Dermis blood vessel endothelial cell (primary cell): ENCODE data around the gene OLR1. TPM values are rescaled to one million over a fixed set of nuclear protein-coding genes. Genes with fewer than 3 reads are reported as not detected.
A peak's percentile ranks its signal among the peaks of the same experiment; 100 is the strongest.

Experiments
- DNase-seq: peaks from one replicate; pipeline ENCODE4 v3.0.0; 2010
- total RNA-seq: library from RNA; depleted of rRNA; stranded (reverse); fragments of >200 nt; gene quantifications from 2 replicates; pipeline ENCODE4 v1.2.3, GENCODE V29; 2014

OLR1 gene
- total RNA-seq, 1 donor from 2014 or later: not detected

DNA sequence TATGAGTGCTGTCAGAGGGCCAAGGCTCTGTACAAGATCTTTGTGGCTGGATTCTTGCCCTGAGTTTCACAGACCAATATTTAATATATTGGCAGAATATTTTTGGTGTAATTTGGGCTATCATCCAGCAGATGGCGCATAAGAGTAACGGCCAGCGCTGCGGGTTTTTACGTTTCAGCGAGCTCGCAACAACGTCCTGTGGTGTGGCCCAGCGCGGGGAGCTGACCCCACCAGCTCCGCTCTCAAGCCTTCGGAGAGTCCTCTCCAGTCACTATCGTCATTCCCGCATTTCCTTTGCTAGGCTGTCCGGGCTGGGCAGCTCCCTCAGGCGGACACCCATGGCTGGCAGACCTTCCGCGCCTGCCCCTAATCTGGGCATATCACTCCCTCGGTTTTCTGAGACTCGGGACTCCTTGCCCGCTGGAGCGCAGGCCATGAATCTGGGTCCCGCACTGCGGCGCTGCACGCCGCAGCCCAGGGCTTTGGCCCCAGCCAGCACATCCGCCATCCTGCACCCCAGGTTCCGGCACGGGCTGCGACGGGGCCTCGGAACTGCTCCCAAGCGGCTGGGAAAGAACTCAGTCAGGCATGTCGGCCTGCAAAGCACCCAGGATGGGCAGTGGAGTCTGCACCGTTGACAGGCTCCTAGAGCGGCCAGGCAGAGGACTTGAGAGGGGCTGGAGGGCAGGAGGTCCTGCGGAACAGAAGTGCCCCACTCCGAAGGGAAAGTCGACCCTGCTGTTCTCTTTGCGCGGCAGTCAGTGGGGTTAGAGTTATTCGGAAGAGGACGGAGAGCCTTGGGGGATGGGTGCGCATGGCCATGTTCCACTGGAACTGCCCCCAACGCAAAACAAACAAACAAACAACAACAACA is 18.4 kb downstream of the OLR1 start:
- DNase-seq: peak; percentile 77

DNA sequence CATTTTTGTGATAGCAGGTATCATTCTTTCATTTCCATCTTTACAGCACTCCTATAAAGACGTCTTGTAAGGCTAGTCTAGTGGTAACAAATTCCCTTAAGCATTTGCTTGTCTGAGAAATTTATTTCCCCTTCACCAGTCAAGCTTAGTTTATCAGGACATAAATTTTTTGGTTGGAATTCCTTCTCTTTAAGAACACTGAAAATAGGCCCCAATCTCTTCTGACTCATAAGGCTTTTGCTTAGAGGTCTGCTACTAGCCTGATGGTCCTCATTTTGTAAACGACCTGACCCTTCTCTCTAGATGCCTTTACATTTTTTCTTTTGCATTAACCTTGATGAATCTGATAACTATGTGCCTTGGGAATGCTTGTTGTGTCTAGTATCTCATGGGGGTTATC is 20.3 kb downstream of the OLR1 start:
- no peak for DNase-seq

DNA sequence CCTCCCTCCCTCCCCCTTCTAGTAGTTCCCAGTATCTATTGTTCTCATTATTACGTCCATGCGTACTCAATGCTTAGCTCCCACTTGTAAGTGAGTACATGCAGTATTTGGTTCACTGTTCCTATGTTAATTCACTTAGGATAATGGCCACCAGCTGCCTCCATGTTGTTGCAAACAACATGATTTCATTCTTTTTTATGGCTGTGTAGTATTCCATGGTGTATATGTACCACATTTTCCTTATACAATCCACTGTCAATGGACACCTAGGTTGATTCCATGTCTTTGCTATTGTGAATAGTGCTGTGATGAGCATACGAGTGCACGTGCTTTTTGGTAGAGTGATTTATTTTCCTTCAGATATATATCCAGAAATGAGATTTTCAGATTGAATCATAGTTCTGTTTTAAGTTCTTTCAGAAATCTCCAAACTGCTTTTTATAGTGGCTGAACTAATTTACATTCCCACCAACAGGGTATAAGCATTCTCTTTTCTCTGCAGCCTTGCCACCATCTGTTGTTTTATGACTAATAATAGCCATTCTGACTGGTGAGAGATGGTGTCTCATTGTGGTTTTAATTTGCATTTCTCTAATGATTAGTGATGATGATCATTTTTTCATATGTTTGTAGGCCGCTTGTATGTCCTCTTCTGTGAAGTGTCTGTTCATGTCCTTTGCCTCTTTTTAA is 24.1 kb downstream of the OLR1 start:
- DNase-seq: no peak

DNA sequence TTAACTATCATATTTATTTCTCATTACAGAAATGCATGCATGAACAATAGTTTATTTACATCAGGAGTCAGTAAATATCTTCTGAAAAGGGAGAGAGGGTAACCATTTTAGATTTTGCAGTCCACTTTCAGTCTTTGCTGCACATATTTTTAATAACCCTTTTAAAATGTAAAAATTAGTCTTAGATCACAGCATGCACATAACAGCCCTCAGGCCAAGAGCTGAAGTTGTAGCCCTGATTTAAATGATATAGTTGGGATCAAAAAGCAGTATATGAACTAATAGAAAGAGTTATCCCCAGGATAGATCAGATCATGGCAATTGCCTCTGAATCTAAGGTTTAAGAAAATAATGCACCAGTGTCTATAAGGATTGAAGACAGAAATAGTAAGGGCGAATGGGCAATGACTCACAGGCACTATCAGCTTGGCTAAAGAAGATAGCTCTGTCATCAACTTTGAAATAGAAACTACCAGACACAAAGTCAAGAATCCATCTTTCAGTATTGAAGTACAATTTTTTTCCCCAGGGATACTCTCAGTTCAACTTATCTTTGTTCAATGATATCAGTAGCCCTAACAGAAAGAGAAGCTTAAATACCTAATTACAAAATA is 28.8 kb downstream of the OLR1 start:
- peak; percentile 23 for DNase-seq

DNA sequence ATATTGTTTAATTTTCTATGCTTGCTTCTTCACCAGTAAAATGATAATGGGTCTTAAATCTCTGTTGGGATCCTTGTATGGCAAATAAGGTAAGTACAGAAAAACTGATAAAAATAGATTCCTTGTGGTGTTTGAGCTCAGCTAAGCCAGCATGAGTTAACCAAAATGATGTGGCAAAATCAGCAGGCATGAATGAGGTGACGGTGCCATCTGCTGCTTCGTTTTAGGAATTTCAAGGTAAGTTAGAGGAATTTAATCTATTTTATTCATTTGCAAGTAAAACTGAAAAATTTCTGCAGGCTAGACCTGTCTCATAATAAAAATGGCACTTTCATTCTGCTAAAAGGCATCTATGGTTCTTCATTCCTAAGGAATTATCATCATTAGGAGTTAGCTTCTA is 31.9 kb downstream of the OLR1 start:
- peak; percentile 90 for DNase-seq

DNA sequence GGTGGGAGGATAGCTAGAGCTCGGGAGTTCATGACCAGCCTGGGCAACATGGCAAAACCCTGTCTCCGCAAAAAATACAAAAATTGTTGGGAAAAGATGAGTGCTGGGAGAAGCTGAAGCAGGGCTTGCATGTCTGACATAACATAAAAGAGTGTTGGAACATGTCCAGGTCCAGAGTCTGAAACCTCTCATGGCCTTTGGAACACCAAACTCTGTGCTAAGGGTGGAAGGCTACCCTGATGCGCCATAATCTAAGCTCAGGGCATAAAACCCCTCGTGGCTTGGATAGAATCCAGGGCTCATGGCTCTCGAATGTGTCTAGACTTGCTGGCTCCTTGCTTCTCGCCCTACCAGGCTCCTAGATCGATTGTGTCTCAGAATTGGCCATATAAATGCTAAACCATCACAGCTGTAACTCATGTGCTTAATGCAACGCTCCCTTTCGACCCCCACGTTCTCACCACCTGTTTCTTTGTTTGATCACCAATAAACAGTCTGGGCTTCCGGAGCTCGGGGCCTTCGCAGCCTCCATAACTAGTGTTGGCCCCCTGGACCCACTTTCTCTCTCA is 35.2 kb downstream of the OLR1 start:
- DNase-seq: no peak

DNA sequence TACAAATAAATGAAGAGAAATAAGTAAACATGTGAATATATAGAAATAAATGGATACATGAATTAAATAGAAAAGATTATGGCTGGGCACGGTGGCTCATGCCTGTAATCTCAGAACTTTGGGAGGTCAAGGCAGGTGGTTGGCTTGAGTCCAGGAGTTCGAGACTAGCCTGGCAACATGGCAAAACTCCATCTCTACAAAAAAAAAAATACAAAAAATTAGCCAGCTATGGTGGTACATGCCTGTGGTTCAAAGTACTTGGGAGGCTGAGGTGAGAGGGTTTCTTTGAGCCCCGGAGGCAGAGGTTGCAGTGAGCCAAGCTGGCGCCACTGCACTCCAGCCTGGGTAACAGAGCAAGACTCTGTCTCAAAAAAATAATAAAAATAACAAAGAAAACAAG is 36.8 kb downstream of the OLR1 start:
- DNase-seq: no peak

DNA sequence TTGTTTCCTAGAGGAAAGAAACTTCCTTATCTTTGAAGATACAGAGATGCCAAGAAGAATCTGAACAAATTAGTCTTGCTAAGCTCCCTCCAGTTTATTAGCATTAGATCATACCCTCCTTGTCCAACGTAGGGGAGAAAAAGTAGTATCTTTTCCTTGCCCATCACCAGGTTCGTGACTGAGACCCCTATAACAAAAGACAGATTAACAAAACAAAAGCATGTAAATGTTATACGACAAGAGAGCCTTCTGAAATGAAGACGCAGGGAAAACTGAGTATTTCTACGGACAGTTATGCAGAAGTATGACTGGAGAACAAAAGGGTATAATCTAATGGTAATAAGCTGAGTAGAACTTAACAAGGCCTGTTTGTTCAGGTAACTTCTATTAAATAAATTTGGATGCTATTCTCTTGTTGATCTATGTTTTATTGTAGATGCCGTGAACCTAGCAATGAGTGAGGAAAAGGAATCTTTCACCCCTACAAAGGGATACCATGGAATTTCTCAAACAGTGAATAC is 39.0 kb downstream of the OLR1 start:
- DNase-seq: no peak

DNA sequence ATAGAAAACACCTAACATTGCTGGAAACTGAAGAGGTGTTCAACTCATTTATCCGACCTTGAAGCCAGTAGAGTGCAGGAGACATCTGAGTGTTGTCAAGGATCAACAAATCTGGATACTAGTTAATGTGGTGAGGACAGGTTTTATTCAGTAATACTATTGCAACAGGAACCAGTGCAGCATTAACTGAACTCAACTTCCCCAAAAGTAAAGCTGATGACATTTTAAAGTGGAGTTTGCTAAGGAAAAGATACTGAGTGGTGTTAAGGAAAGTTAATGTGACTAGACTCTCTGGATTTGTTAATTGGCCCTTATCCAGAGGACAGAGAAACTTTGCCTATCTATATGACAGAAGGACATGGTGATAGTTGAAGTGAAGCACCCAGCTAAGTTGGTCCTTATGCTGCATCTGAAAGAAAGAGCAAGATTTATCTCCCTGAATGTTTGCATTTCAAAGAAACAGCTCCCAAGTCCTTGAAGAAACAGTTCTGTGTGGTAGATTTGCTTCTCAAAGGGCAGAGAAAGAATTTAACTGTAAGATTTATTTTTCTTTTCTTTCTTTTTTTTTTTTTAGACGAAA is 40.7 kb downstream of the OLR1 start:
- DNase-seq: no peak

DNA sequence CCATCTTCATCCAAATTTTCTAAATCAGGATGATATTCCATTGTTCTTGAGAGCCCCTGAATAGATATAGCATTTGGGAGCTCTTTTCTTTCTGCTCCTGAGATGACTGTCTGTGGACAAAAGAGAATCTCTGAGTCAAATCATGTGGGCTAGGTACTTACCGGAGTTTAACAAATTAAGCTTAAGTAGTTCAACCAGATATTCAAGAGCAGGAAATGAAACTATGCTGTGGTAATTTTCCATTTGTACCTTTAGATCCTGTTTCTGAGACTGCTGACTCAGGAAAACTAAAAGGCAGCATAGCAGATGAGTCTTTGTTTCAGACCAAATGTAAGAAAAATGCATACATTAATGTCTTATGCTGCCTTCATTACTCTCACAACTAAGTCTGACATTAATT is 41.9 kb downstream of the OLR1 start, which contains the start of gene CLEC7A:
TSS of gene CLEC7A (minus strand) at position 158 of the 400 bp plus-strand sequence. CDS start at position 41, 117 bp downstream.
- DNase-seq: peak; percentile 28

DNA sequence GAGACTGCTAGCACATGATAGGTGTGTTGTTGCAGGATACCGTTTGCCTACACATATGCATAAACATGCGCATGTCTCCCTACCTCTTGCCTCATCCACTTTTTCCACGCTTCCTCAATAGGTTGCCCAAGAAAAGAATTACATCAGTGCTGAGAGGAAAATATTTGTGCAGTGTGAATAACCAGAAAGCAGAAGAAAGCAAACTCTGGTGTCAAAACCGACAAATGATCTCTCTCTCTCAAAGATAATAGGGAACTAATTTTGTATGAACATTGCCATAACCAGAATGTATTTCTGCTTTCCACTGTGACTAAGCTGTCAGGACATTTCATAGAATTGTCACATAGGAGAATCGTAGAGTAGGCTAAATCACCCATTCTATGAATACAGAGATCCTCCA is 43.2 kb downstream of the OLR1 start:
- no peak for DNase-seq

DNA sequence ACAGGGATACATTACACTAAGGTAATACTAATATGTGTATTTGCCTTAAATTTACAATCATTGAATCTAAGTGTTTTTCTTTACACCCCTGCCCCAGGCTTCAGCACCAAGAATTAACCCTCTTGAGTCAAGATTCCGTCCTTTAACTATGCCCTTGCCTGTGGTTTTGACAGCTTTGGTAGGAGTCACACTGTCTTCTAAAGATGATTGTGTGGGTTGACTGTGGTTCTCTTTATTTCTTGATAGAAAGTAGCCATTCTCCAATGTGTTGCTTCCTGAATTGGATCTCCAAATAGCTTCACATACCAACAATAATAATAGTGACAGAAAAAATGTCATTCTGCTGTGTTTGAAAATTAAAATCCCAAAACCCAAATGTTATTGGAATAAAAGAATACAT is 45.5 kb downstream of the OLR1 start:
- DNase-seq: no peak

DNA sequence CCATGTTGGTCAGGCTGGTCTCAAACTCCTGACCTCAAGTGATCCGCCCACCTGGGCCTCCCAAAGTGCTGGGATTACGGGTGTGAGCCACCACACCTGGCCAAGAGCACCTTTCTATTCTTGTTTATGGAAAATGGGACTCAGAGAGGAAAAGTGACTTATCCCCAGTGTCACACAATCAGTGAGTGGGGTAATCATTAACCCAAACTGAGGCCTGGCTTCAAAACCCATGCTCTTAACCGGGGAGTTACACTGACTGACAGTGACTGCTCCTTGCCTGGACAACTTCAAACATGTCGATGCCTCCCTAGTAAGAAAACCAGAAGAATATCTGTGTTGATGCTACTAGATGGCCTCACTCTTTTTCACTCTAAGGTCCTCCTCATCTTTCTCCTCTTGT is 49.2 kb downstream of the OLR1 start:
- DNase-seq: no peak

DNA sequence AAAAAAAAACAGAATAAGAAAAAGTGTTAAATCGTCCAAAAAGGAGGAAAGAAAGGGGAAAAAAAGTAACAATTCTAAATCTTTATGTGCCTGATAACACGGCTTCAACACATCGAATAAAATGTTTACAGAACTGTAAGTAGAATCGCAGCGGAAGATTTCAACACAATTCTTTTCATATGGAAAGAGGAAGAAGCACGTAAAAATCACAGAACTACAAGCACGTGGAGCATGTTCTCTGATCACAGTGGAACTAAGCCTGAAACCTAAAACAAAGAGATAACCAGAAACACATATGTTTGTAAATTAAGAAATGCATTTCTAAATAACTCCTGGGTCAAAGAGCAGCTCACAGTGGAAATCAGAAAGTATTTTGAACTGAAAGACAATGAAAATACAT is 50.7 kb downstream of the OLR1 start:
- no peak for DNase-seq

DNA sequence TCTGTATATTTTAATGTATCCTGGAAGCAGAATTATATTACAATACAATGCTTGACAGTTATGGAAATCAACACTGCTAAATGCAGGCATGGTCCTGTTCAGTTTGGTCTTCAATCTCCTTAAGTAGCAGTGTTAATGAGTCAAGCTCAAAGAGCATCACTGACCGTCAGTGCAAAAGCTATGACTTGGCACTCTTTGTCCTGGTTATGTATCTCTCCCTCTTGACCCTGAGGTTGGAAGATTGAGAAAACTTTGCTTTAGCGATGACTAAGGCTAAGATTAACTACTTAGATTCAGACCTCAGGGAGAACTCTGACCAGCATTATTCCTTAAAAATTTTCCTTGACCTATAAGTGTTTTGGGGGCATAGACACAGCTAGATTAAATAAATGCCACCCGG is 52.9 kb downstream of the OLR1 start:
- no peak for DNase-seq

DNA sequence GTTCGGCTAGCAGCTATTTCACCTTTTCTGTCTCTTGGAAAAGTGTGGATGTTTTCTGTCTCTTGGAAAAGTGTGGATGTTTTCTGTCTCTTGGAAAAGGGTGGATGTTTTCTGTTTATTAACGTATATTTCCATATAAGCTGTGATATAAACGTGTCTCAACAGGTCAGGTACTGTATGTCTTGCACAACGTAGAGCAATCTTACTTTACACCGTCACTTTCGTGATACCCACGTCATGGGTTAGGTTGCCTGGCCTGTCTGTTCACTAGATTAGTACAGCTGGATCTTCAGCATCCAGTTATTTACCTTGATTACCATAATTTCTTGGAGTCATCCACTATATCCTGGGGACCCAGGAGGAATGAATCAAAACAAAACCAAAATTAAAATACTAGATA is 56.0 kb downstream of the OLR1 start:
- no peak for DNase-seq

DNA sequence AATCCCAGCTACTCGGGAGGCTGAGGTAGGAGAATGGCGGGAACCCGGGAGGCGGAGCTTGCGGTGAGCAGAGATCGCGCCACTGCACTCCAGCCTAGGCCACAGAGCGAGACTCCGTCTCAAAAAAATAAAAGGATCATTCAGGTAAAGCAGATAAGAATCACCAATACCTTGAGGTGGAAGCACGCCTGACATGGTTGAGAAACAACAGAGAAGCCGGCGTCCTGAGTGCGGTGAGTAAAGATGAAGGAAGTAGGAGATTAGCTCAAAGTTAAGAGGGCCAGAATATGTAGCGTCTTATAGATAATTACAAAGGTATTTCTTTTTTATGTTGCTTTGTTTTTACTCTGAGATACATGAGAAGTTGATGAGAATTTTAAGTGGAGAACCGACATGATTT is 56.6 kb downstream of the OLR1 start:
- DNase-seq: no peak

DNA sequence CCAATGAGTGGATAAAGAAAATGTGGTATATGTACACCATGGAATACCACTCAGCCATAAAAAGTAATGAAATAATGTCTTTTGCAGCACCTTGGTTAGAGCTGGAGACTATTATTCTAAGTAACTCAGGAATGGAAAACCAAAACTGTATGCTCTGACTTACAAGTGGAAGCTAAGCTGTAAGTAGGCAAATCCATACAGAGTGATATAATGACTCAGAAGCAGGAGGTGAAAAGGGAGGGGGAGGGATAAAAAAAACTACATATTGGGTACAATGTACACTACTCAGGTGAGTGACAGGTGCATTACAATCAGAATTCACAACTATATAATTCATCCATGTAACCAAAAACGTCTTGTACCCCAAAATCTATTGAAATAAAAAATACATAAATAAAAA is 58.0 kb downstream of the OLR1 start:
- no peak for DNase-seq

DNA sequence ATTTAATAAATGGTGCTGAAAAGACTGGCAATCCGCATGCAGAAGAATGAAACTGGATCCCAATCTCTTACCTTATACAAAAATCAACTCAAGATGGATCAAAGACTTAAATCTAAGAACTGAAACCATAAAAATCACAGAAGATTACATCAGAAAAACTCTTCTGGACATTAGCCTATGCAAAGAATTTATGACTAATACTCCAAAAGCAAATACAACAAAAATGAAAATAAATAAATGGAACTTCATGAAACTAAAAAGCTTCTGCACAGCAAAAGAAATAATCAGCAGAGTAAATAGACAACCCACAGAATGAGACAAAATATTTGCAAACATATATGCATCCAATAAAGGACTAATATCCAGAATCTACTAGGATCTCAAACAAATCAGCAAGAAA is 58.9 kb downstream of the OLR1 start:
- DNase-seq: no peak

DNA sequence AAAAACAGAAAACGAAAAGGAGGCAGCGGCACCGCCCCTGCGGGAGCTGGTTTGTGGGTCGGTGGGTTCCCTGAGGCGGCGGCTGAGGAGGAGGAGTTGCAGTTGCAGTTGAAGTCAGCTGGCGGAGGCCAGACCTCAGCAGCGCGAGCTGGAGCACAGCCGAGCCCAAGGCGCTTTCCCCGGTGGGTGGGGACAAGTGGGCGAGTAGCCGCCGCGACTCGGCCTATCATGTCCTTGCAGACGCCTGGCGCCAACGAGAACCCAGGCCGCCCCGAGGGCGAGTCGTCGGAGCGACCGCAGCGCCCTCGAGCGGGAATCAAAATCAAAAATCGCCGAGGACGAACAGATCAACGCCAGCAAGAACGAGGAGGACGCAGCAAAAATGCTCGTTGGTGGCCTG is 60.5 kb downstream of the OLR1 start:
- DNase-seq: no peak

DNA sequence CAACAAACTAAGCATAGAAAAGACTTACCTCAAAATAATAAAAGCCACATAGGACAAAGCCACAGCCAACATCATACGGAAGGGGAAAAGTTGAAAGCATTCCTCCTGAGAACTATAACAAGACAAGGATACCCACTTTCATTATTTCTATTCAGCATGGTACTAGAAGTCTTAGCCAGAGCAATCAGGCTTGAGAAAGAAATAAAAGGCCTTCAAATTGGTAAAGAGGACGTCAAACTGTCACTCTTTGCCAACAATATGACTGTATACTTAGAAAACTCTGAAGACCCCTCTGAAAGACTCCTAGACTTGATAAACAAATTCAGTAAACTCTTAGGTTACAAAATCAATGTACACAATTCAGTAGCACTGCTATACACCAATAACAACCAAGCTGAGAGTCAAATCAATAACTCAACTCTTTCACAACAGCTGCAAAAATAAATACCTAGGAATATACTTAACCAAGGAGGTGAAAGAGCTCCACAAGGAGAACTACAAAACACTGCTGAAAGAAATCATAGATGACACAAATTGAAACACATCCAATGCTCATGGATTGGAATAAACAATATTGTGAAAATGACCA is 61.6 kb downstream of the OLR1 start:
- DNase-seq: no peak
